Mucosa of stomach (tissue), 1 donor: ENCODE results near the gene YPEL3.

Experiments
- H3K27me3 ChIP-seq: one replicate; pipeline ENCODE4 v1.7.0; 2013; ENCODE audit warnings: mild to moderate bottlenecking, low read length; ENCODE audit not compliant: control insufficient read depth, insufficient read depth
- H3K36me3 ChIP-seq: one replicate; pipeline ENCODE4 v1.7.0; 2013; ENCODE audit warnings: low read length; ENCODE audit not compliant: control insufficient read depth, insufficient read depth
- H3K4me1 ChIP-seq: one replicate; pipeline ENCODE4 v1.7.0; 2013; ENCODE audit warnings: mild to moderate bottlenecking, low read length; ENCODE audit not compliant: control insufficient read depth, insufficient read depth
- H3K4me3 ChIP-seq: one replicate; pipeline ENCODE4 v1.7.0; 2013; ENCODE audit warnings: low read length
- H3K9ac ChIP-seq: one replicate; pipeline ENCODE4 v1.7.0; 2013; ENCODE audit warnings: mild to moderate bottlenecking, low read length, moderate library complexity
- H3K9me3 ChIP-seq: one replicate; pipeline ENCODE4 v1.7.0; 2013; ENCODE audit warnings: mild to moderate bottlenecking, low read length, moderate library complexity; ENCODE audit not compliant: control insufficient read depth
- donor health status: Pancreatic carcinoma.

YPEL3 gene

GRCh38 chr16:30095166-30096078 is 591 bp downstream of the YPEL3 start:
- H3K4me3 ChIP-seq: peak overlapping the region; percentile 75
- no peaks in the 10 kb centered on the region for H3K36me3 ChIP-seq
- peak overlapping the region; percentile 86 for H3K9ac ChIP-seq
- no peaks in the 10 kb centered on the region for H3K27me3 ChIP-seq
- H3K9me3 ChIP-seq: no peaks in the 10 kb centered on the region
- peaks cover 38% of the 10 kb centered on the region for H3K4me1 ChIP-seq

- H3K27me3 ChIP-seq: no peaks in the 10 kb centered on the region
- H3K4me1 ChIP-seq: peaks cover 46% of the 10 kb centered on the region
- no peaks in the 10 kb centered on the region for H3K9me3 ChIP-seq
- no peaks in the 10 kb centered on the region for H3K36me3 ChIP-seq
- peak overlapping the region; percentile 86 for H3K9ac ChIP-seq
- peak overlapping the region; percentile 75 for H3K4me3 ChIP-seq
These were observed 1.4 kb downstream of the YPEL3 start for GRCh38 chr16:30094541-30095165.

- Histone ChIP-seq H3K4me1 (peaks cover 46% of the 10 kb centered on the region), H3K36me3 (no peaks in the 10 kb centered on the region), H3K27me3 (no peaks in the 10 kb centered on the region), H3K4me3 (peak overlapping the region; percentile 88), H3K9me3 (no peaks in the 10 kb centered on the region), H3K9ac (peak overlapping the region; percentile 79)
These were observed 3.5 kb downstream of the YPEL3 start for GRCh38 chr16:30092373-30093010.

GRCh38 chr16:30091474-30092372 is 4.3 kb downstream of the YPEL3 start, which contains the start of gene TBX6:
TBX6 (minus strand) TSS chr16:30091924; CDS start chr16:30091193, 731 bp downstream.
- Histone ChIP-seq H3K36me3 (no peaks in the 10 kb centered on the region), H3K4me3 (peak within 1 kb of the TSS; percentile 88), H3K4me1 (peaks cover 46% of the 10 kb centered on the region)

GRCh38 chr16:30090610-30091331 is 5.2 kb downstream of the YPEL3 start:
- no peaks in the 10 kb centered on the region for H3K9me3 ChIP-seq
- H3K27me3 ChIP-seq: no peaks in the 10 kb centered on the region
- no peak overlapping the region for H3K4me3 ChIP-seq
- H3K4me1 ChIP-seq: peaks cover 43% of the 10 kb centered on the region
- no peaks in the 10 kb centered on the region for H3K36me3 ChIP-seq
- H3K9ac ChIP-seq: peak overlapping the region; percentile 79

More at GRCh38 chr16:30091474-30092372, 4.3 kb downstream of the YPEL3 start, which contains the start of gene TBX6:
- Histone ChIP-seq H3K27me3 (no peaks in the 10 kb centered on the region), H3K9ac (peak within 1 kb of the TSS; percentile 79), H3K9me3 (no peaks in the 10 kb centered on the region)

- no peaks in the 10 kb centered on the region for H3K9me3 ChIP-seq
- H3K9ac ChIP-seq: no peak overlapping the region
- no peak overlapping the region for H3K4me3 ChIP-seq
- peaks cover 6% of the 10 kb centered on the region for H3K36me3 ChIP-seq
- peaks cover 31% of the 10 kb centered on the region for H3K4me1 ChIP-seq
- H3K27me3 ChIP-seq: no peaks in the 10 kb centered on the region
These were observed 7.0 kb downstream of the YPEL3 start for GRCh38 chr16:30088832-30089624.

GRCh38 chr16:30088237-30088831 is 7.7 kb downstream of the YPEL3 start:
- peaks cover 31% of the 10 kb centered on the region for H3K4me1 ChIP-seq
- H3K9ac ChIP-seq: no peak overlapping the region
- no peak overlapping the region for H3K4me3 ChIP-seq
- H3K36me3 ChIP-seq: peaks cover 10% of the 10 kb centered on the region
- no peaks in the 10 kb centered on the region for H3K9me3 ChIP-seq
- H3K27me3 ChIP-seq: no peaks in the 10 kb centered on the region

- Histone ChIP-seq H3K27me3 (no peaks in the 10 kb centered on the region), H3K9ac (no peak overlapping the region), H3K4me3 (no peak overlapping the region), H3K9me3 (no peaks in the 10 kb centered on the region), H3K4me1 (peaks cover 22% of the 10 kb centered on the region), H3K36me3 (peaks cover 20% of the 10 kb centered on the region)
These were observed 8.7 kb downstream of the YPEL3 start for GRCh38 chr16:30087181-30087898.

- Histone ChIP-seq H3K4me3 (no peak overlapping the region), H3K9me3 (no peaks in the 10 kb centered on the region), H3K4me1 (peaks cover 17% of the 10 kb centered on the region), H3K36me3 (peaks cover 24% of the 10 kb centered on the region), H3K9ac (no peak overlapping the region), H3K27me3 (no peaks in the 10 kb centered on the region)
These were observed 9.5 kb downstream of the YPEL3 start for GRCh38 chr16:30086291-30087140.
